UCSD-AML1 (cell line): ENCODE data around the gene TBC1D1.

Source experiments
- DNase-seq: peaks from one replicate; lab custom pipeline; 2025; ENCODE audit not compliant: unreplicated experiment; lab: John Stamatoyannopoulos, UW

Gene TBC1D1

GRCh38 chr4:37989398-37990260 is 98.7 kb downstream of the TBC1D1 start:
- DNase-seq = no peak

- no peak for DNase-seq
These were observed 99.9 kb downstream of the TBC1D1 start for GRCh38 chr4:37990731-37991245.

- DNase-seq = no peak
These were observed 100.9 kb downstream of the TBC1D1 start for GRCh38 chr4:37991623-37992410.

DNA sequence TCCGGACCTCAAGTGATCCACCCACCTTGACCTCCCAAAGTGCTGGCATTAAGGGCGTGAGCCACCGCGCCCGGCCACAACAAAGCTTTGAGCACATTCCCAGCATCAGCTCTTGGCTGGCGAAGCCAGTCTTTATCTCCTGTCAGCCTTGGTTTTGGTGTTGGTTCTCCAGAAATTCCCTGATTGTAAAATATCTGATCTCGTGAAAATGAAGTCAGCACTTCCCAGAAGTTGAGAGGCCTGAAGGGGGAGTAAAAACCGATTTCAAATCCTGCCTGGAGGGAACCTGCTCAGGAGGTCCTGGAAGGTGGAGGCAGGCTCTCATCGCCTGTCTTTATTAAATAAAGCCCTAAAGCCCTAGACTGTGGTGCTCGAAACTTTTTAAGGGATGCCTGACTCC is 102.9 kb downstream of the TBC1D1 start:
- DNase-seq = no peak

- no peak for DNase-seq
These were observed 103.7 kb downstream of the TBC1D1 start for GRCh38 chr4:37994569-37994968.

DNA sequence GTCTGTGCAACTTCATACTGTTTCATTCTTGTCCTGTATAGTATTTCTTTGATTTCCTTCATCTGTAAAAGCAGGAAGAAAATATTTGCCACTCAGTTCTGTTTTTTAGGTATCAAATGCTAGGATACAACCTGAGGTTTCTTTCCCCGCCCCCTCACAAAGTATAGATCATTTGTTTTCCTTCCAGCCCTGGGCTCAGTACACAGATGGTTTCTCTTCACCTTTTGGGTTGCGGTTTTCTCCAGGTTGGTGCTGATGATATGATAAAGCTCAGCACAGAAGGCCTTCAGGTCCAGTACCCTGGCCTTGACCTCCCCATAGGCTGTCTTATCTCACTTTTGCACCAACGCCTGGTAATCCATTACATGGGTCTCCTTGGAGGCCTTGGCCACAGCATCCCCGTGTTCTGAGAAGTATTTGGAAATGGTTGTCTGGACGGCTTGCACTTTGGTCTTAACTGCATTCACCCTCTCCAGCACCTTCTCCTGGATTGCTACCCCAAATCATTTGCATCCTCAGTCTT is 104.5 kb downstream of the TBC1D1 start:
- no peak for DNase-seq

DNA sequence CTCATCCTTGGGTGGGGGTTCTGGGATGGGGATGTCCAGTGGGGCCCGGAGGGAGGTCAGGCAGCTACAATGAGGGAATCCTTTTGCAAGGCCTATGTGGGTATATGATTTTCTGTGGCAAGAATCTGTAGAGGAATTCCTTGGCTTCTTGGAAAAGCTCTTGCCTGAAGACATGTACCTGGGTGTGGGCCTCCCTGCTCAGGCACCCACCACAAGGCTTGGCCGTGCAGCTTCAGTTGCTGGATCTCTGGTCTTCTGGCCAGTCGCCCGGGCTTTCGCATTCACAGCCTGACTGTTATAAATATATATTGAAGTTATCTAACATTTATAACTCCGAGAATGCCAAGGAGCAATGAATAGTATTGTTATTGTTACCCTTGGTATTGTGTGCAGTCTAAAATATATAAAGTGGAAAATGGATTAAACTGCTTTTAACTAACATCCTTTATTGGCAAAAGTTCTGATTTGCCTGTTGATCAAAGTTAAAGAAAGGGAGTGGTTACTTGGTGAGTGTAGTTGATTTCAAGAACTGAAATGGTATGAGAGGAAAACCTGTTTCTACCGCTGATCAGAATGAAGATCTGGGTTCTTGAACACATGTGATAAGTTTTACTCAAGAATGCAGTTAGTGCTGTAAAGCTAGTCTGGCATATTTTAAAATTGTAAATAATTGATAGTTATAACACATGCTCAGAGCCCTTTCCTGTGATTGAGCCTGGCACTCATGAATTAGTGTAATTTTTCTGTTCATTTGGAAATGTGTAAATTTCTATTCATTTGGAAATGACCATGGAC is 105.3 kb downstream of the TBC1D1 start:
- DNase-seq = no peak

GRCh38 chr4:37998226-37998625 is 107.3 kb downstream of the TBC1D1 start:
- no peak for DNase-seq

DNA sequence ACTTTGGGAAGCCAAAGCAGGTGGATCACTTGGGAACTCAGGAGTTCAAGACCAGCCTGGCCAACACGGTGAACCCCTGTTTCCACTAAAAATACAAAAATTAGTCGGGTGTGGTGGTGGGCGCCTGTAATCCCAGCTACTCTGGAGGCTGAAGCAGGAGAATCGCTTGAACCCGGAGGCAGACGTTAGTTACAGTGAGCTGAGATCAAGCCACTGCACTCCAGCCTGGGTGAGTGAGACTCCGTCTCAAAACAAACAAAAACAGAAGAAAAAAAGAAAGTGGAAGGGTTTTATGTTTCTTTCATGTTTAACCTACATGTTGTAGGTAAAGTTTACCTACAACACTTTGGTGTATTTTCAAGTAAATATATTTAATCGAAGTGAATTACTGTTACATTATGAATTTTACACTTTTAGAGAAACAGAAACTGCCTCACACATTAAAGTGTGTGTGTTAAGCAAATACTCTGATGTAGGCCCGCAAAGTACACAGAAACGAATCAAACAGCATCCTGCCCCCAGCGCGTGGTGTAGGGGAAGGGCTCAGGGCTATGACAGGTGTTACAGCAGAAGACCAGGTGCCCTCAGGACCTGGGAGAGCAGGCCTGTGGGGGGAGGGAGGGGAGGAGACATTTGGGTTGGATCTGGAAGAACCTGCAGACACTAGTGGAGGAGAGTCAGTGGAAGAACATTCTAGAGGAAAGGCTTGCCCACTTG is 108.3 kb downstream of the TBC1D1 start:
- no peak for DNase-seq

- no peak for DNase-seq
These were observed 109.1 kb downstream of the TBC1D1 start for GRCh38 chr4:37999965-38000364.

DNA sequence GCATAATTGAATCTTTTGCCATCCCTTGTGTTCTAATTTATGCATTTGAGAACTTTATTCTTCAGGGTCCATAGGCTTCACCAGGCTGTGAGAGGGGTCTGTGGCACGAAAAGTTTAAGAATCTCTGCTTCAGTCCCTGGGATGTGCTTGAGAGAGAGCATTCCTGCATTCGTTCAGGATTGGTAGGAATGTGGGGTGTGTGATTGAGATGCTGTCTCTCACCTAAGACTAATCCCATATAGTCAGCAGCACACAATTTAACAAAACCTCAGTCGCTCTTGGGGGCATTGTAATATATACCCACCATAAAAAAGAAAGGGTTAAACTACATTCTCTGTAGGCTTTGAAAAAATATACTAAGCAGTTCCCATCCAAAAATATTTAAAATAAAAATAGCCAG is 111.0 kb downstream of the TBC1D1 start:
- DNase-seq = no peak

- no peak for DNase-seq
These were observed 111.7 kb downstream of the TBC1D1 start for GRCh38 chr4:38002451-38003071.

- DNase-seq = no peak
These were observed 112.2 kb downstream of the TBC1D1 start for GRCh38 chr4:38003102-38003501.

DNA sequence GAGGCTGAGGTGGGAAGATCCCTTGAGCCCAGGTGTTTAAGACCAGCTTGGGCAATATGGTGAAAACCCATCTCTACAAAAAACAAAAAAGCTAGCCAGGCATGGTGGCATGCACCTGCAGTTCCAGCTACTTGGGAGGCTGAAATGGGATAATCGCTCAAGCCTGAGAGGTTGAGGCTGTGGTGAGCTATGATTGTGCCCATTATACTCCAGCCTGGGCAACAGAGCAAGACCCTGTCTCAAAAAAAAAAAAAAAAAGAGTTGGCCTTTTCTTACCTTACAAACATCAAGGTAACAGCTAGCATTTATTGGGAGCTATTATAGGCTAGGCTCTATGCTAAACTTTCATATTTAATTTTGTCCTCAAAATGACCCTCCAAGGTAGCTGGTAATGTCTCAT is 112.7 kb downstream of the TBC1D1 start:
- no peak for DNase-seq

DNA sequence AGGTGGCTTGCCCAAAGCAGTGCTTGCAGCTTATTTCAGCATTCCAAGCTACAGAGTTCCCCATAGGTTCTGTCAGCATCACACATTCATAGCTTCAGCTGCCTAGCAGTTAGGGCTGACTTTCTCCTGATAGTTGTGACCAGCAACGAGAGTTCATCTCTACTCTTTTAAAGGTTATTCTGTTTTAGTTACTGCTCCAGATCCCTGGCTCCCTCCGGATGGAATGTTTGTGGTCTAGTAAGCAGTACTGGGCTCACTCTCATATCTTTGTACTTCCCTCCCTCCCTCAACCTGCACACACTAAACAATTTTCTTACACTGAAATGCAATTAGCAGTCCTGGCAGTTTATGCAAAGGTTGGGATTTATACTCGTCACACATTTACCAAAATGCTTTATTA is 113.2 kb downstream of the TBC1D1 start:
- no peak for DNase-seq

- no peak for DNase-seq
These were observed 114.0 kb downstream of the TBC1D1 start for GRCh38 chr4:38004887-38005286.

- no peak for DNase-seq
These were observed 114.8 kb downstream of the TBC1D1 start for GRCh38 chr4:38005637-38006036.

- no peak for DNase-seq
These were observed 116.8 kb downstream of the TBC1D1 start for GRCh38 chr4:38007645-38008044.

DNA sequence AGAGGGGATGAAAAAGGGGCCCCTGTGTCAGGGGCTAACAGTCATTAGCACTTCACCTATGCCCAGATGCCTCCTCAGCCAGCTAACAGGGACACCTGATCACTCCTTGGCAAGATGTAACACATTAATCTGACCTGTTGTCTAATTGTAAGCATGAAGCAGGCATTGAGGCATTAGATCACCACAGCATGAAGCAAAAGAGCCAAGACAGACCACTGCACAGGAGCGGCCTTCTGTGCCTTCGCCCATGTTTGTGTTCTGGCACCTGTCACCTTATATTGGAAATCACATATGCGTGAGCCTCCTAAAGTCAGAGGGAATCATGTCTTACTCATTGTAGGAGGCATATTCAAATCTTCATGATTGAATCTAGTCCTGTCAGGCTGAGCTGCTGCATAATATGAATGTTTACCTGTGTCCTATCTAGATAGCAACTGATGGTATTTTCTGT is 117.7 kb downstream of the TBC1D1 start:
- DNase-seq = no peak

- no peak for DNase-seq
These were observed 118.5 kb downstream of the TBC1D1 start for GRCh38 chr4:38009421-38009820.
